ENCODE results near the gene STARD5.
A peak's percentile ranks its signal among the peaks of the same experiment; 100 is the strongest.

STARD5 gene

DNA sequence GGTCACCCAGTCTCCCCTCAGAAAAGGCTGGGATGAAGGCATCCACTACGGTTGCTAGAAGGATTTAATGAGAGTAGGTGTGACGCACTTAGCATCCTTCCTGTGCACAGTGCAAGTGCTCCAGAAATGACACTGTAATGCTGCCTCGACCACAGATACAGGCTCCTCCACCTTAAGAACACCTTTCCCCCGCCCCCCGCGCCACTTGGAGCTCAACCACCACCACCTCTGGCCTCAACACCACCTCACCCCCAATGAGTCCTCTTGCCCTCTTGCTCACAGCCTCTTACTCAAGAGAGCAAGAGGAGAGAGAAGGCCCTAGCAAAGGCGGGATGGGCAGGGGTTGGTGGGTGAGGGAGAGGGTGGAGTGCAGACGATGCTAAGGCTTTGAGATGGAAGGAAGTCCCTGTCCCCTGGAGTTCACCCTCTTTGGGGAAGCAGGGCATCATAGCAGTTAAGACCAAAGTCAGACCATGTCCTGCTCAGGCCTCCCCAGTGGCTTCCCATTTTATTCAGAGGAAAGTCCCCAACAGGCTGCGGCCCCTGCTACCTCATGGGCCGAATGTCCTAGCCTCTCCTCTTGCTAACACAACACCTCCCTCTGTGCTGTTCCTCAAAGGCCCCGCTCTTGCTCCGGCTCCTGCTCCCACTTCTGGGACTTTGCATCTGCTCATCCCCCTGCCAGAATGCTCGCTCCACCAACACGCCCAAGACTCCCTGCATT, 8.3 kb downstream of the STARD5 start:
- Histone ChIP-seq H3K36me3 (ENCODE audit: control insufficient read depth in 4 of 4, insufficient read depth in 4 of 4, low read length in 3 of 4) (peaks cover 0 to 59% (median 41%) of the 10 kb centered on the region in 4 experiments), H3K9me3 (ENCODE audit: control extremely low read depth in 1 of 5, control insufficient read depth in 4 of 5, insufficient read depth in 2 of 5, low read depth in 1 of 5, low read length in 4 of 5) (no peaks in the 10 kb centered on the region), H3K27me3 (replicated peaks in 2 of 5; ENCODE audit: control insufficient read depth in 4 of 5, insufficient read depth in 5 of 5, low read length in 4 of 5) (no peaks in the 10 kb centered on the region), H3K4me1 (ENCODE audit: control extremely low read depth in 1 of 4, control insufficient read depth in 4 of 4, insufficient read depth in 4 of 4, low read length in 3 of 4) (peaks cover 20 to 29% (median 27%) of the 10 kb centered on the region in 4 experiments), H3K27ac (ENCODE audit: insufficient read depth in 1 of 2, low read depth in 1 of 2, low read length in 2 of 2, poor library complexity in 1 of 2, severe bottlenecking in 2 of 2) (peak overlapping the region in 1 of 2 experiments; percentile 29), H3K4me3 (ENCODE audit: control insufficient read depth in 1 of 7, extremely low read depth in 1 of 7, insufficient read depth in 4 of 7, low read depth in 2 of 7, low read length in 6 of 7) (no peak overlapping the region)
- CTCF ChIA-PET: no interaction called here
- POLR2A ChIA-PET: no interaction called here
- no peak for DNase-seq
- WGBS (ENCODE audit: insufficient coverage): 100% methylated on average over 7 of the region's 14 CpGs

DNA sequence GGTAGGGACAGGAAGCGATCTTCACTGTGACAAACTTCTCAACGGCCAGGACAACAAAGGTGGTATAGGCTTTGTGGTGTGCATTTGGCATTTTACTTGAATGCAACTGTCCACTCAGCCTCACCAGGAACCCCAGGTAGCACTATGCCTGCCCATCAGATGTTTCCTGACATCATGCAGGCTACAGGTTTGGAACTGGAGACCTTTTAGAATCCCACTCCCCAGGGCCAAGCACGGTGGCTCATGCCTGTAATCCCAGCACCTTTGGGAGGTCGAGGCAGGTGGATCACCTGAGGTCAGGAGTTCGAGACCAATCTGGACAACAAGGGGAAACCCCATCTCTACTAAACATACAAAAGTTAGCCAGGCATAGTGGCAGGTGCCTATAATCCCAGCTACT, 9.6 kb downstream of the STARD5 start:
- Histone ChIP-seq H3K27ac (ENCODE audit: insufficient read depth in 1 of 2, low read depth in 1 of 2, low read length in 2 of 2, poor library complexity in 1 of 2, severe bottlenecking in 2 of 2) (peak overlapping the region in 1 of 2 experiments; percentile 36), H3K9me3 (ENCODE audit: control extremely low read depth in 1 of 5, control insufficient read depth in 4 of 5, insufficient read depth in 2 of 5, low read depth in 1 of 5, low read length in 4 of 5) (no peaks in the 10 kb centered on the region), H3K36me3 (ENCODE audit: control insufficient read depth in 4 of 4, insufficient read depth in 4 of 4, low read length in 3 of 4) (peaks cover 9 to 59% (median 47%) of the 10 kb centered on the region in 4 experiments), H3K27me3 (replicated peaks in 2 of 5; ENCODE audit: control insufficient read depth in 4 of 5, insufficient read depth in 5 of 5, low read length in 4 of 5) (no peaks in the 10 kb centered on the region), H3K4me3 (ENCODE audit: control insufficient read depth in 1 of 7, extremely low read depth in 1 of 7, insufficient read depth in 4 of 7, low read depth in 2 of 7, low read length in 6 of 7) (no peak overlapping the region), H3K4me1 (ENCODE audit: control extremely low read depth in 1 of 4, control insufficient read depth in 4 of 4, insufficient read depth in 4 of 4, low read length in 3 of 4) (peaks cover 20 to 32% (median 27%) of the 10 kb centered on the region in 4 experiments)
- CTCF ChIA-PET: interaction anchor here (0.9 kb wide), 1 partner anchor 12 kb away, joined by 3 read pairs; no protein-coding TSS in a partner anchor
- POLR2A ChIA-PET: no interaction called here
- 94% methylated on average over 3 of the region's 5 CpGs for WGBS (ENCODE audit: insufficient coverage)
- DNase-seq: no peak

GRCh38 chr15:81313686-81314085, 10.3 kb downstream of the STARD5 start:
- H3K27ac ChIP-seq (ENCODE audit: insufficient read depth in 1 of 2, low read depth in 1 of 2, low read length in 2 of 2, poor library complexity in 1 of 2, severe bottlenecking in 2 of 2): peak overlapping the region; percentile 22 to 63
- H3K9me3 ChIP-seq (ENCODE audit: control extremely low read depth in 1 of 5, control insufficient read depth in 4 of 5, insufficient read depth in 2 of 5, low read depth in 1 of 5, low read length in 4 of 5): no peaks in the 10 kb centered on the region
- CTCF ChIA-PET: interaction anchor here (0.9 kb wide), 1 partner anchor 13 kb away, joined by 3 read pairs; no protein-coding TSS in a partner anchor
- no peak overlapping the region for H3K4me3 ChIP-seq (ENCODE audit: control insufficient read depth in 1 of 7, extremely low read depth in 1 of 7, insufficient read depth in 4 of 7, low read depth in 2 of 7, low read length in 6 of 7)
- POLR2A ChIA-PET: no interaction called here
- no peaks in the 10 kb centered on the region for H3K27me3 ChIP-seq (replicated peaks in 2 of 5; ENCODE audit: control insufficient read depth in 4 of 5, insufficient read depth in 5 of 5, low read length in 4 of 5)
- 90% methylated on average over 1 of the region's 5 CpGs for WGBS (ENCODE audit: insufficient coverage)
- peaks cover 9 to 61% (median 48%) of the 10 kb centered on the region in 4 experiments for H3K36me3 ChIP-seq (ENCODE audit: control insufficient read depth in 4 of 4, insufficient read depth in 4 of 4, low read length in 3 of 4)
- no peak for DNase-seq
- H3K4me1 ChIP-seq (ENCODE audit: control extremely low read depth in 1 of 4, control insufficient read depth in 4 of 4, insufficient read depth in 4 of 4, low read length in 3 of 4): peaks cover 20 to 32% (median 27%) of the 10 kb centered on the region in 4 experiments

DNA sequence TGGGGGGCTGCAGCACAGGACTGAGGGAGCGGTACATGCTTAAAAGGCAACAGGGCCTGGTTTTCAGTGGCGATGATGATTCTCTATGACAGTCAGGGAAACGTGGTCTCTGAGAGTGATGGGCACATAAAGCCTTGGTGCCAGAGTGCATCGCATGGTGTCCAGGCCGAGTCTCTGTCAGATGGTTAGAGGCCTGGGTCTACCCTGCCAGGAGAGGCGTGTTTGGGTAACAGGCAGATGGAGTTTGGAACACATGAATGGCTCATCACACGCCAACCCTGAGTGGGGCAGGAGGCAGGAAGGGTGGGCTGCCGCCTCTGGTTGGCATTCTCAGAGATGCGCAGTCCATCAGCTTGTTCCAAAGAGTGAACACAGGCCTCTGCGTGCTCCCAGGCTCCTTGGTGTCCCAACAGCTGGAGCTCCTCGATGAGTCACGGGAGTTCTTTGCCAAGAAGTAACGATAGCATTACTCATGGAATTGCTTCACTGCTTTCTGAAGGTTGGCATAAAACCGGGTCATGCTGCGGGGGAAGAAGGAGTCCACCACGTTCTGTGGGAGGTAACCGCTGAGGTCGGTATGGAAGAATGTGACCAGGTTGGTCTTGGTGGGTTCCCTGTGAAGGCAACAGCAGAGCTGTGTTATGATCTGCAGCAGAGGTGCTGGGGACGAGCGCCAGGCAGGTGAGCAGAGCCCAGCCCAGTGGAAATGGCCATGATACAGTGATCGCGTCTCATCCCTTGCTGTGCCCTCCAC, 11.0 kb downstream of the STARD5 start:
- ChIA-PET CTCF (no interaction called here), POLR2A (no interaction called here)
- H3K4me3 ChIP-seq (ENCODE audit: control insufficient read depth in 1 of 7, extremely low read depth in 1 of 7, insufficient read depth in 4 of 7, low read depth in 2 of 7, low read length in 6 of 7): no peak overlapping the region
- peaks cover 20 to 32% (median 27%) of the 10 kb centered on the region in 4 experiments for H3K4me1 ChIP-seq (ENCODE audit: control extremely low read depth in 1 of 4, control insufficient read depth in 4 of 4, insufficient read depth in 4 of 4, low read length in 3 of 4)
- peak overlapping the region; percentile 22 to 63 for H3K27ac ChIP-seq (ENCODE audit: insufficient read depth in 1 of 2, low read depth in 1 of 2, low read length in 2 of 2, poor library complexity in 1 of 2, severe bottlenecking in 2 of 2)
- no peaks in the 10 kb centered on the region for H3K9me3 ChIP-seq (ENCODE audit: control extremely low read depth in 1 of 5, control insufficient read depth in 4 of 5, insufficient read depth in 2 of 5, low read depth in 1 of 5, low read length in 4 of 5)
- peaks cover 9 to 62% (median 52%) of the 10 kb centered on the region in 4 experiments for H3K36me3 ChIP-seq (ENCODE audit: control insufficient read depth in 4 of 4, insufficient read depth in 4 of 4, low read length in 3 of 4)
- WGBS (ENCODE audit: insufficient coverage): 96% methylated on average over 22 of the region's 22 CpGs
- no peaks in the 10 kb centered on the region for H3K27me3 ChIP-seq (replicated peaks in 2 of 5; ENCODE audit: control insufficient read depth in 4 of 5, insufficient read depth in 5 of 5, low read length in 4 of 5)
- DNase-seq: no peak

DNA sequence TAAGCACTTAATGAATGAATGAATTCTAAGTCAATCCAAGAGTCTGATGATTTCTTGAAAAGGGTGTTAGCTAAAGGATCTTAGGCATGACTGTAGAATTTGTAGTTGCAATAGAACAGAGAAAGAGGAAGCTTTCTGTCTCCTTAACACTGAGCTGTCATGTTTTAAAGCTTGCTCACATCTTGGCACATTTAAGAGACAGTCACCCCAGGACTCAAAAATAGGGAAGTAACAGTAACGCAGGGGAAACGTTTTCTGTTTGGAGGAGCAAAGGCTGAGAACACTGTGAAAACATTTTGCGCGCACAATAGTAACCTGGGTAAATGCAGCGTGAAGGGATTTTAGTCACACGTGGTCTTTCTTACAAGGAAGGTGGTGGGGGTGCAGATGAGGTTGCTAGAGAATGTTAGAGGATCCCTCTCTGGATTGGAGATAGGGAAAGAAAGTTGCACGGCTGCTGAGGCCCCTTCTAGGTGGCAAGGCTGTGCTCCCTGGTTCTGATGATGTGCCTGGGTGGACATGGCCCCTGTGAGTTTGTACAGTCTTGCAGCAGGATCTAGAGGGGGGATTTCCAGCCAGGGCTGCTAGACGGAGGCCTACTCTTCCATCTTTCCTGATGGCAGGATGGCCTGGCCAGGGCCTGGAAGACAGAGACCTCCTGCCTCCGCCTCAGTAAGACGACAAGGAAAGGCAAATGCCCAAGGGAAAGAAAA, 12.0 kb downstream of the STARD5 start:
- DNase-seq: peak; percentile 76 to 97 (median 96)

DNA sequence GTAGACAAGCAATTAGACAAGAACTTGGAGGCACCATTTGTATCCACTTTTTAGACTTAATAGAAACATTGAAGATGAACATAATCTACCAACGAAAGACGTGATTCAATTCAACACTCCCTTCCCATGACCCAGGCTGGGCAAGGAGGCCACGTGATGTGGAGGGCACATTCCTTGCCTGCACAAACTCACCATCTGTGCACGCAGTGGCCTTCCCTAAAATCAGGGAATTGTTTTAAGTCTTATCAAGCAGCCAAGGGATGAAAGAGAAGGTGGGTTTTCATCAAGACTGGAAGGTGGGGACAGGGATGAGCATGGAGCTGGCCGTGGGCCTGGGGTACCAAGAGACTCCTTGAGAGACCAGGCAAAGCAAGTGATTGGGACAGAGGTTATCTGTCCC, 13.5 kb downstream of the STARD5 start:
- H3K9me3 ChIP-seq (ENCODE audit: control extremely low read depth in 1 of 5, control insufficient read depth in 4 of 5, insufficient read depth in 2 of 5, low read depth in 1 of 5, low read length in 4 of 5): no peaks in the 10 kb centered on the region

More for the DNA sequence above, 12.0 kb downstream of the STARD5 start:
- WGBS (ENCODE audit: insufficient coverage): 22% methylated on average over 8 of the region's 10 CpGs
- peaks cover 13 to 64% (median 50%) of the 10 kb centered on the region in 4 experiments for H3K36me3 ChIP-seq (ENCODE audit: control insufficient read depth in 4 of 4, insufficient read depth in 4 of 4, low read length in 3 of 4)
- no peaks in the 10 kb centered on the region for H3K27me3 ChIP-seq (replicated peaks in 2 of 5; ENCODE audit: control insufficient read depth in 4 of 5, insufficient read depth in 5 of 5, low read length in 4 of 5)
- ChIA-PET CTCF (interaction anchor here (1.1 to 1.7 kb wide), 8 partner anchors 11 to 45 kb away, joined by 3 to 8 read pairs (median 4); partner anchors contain the start of gene STARD5), POLR2A (interaction anchor here (1.0 to 1.2 kb wide), 2 partner anchors 12 to 13 kb away, joined by 3 to 5 read pairs; partner anchors contain the start of gene STARD5)
- no peaks in the 10 kb centered on the region for H3K9me3 ChIP-seq (ENCODE audit: control extremely low read depth in 1 of 5, control insufficient read depth in 4 of 5, insufficient read depth in 2 of 5, low read depth in 1 of 5, low read length in 4 of 5)
- peak overlapping the region in 2 of 7 experiments; percentile 19 to 39 for H3K4me3 ChIP-seq (ENCODE audit: control insufficient read depth in 1 of 7, extremely low read depth in 1 of 7, insufficient read depth in 4 of 7, low read depth in 2 of 7, low read length in 6 of 7)
- H3K27ac ChIP-seq (ENCODE audit: insufficient read depth in 1 of 2, low read depth in 1 of 2, low read length in 2 of 2, poor library complexity in 1 of 2, severe bottlenecking in 2 of 2): peak overlapping the region; percentile 9 to 63
- peaks cover 20 to 32% (median 27%) of the 10 kb centered on the region in 4 experiments for H3K4me1 ChIP-seq (ENCODE audit: control extremely low read depth in 1 of 4, control insufficient read depth in 4 of 4, insufficient read depth in 4 of 4, low read length in 3 of 4)

More for the DNA sequence above, 13.5 kb downstream of the STARD5 start:
- Histone ChIP-seq H3K4me1 (ENCODE audit: control extremely low read depth in 1 of 4, control insufficient read depth in 4 of 4, insufficient read depth in 4 of 4, low read length in 3 of 4) (peaks cover 20 to 34% (median 29%) of the 10 kb centered on the region in 4 experiments), H3K27ac (ENCODE audit: insufficient read depth in 1 of 2, low read depth in 1 of 2, low read length in 2 of 2, poor library complexity in 1 of 2, severe bottlenecking in 2 of 2) (peak overlapping the region in 1 of 2 experiments; percentile 18), H3K4me3 (ENCODE audit: control insufficient read depth in 1 of 7, extremely low read depth in 1 of 7, insufficient read depth in 4 of 7, low read depth in 2 of 7, low read length in 6 of 7) (no peak overlapping the region), H3K27me3 (replicated peaks in 2 of 5; ENCODE audit: control insufficient read depth in 4 of 5, insufficient read depth in 5 of 5, low read length in 4 of 5) (no peaks in the 10 kb centered on the region), H3K36me3 (ENCODE audit: control insufficient read depth in 4 of 4, insufficient read depth in 4 of 4, low read length in 3 of 4) (peaks cover 23 to 72% (median 60%) of the 10 kb centered on the region in 4 experiments)
- 100% methylated on average over 5 of the region's 5 CpGs for WGBS (ENCODE audit: insufficient coverage)
- POLR2A ChIA-PET: no interaction called here
- no peak for DNase-seq
- CTCF ChIA-PET: interaction anchor here (0.9 to 3.3 kb wide), 8 partner anchors 10 to 91 kb away, joined by 3 to 12 read pairs (median 4); no protein-coding TSS in a partner anchor
